Osteoblast (primary cell): ENCODE results near the gene PON3. TPM values are rescaled to one million over a fixed set of nuclear protein-coding genes. Genes with fewer than 3 reads are reported as not detected.

Source experiments
- DNase-seq: peaks from one replicate; pipeline ENCODE4 v3.0.0; 2011; ENCODE audit warnings: low spot score, mixed read lengths; ENCODE audit not compliant: insufficient read length; ENCODE audit errors: missing footprints
- H2AFZ ChIP-seq: 2 replicates; pipeline ENCODE4 v1.6.0; 2011; ENCODE audit warnings: mild to moderate bottlenecking, low read length
- H3K27ac ChIP-seq: 2 replicates; pipeline ENCODE4 v1.5.1; 2011; ENCODE audit warnings: mild to moderate bottlenecking, low read depth, low read length, moderate library complexity
- H3K27me3 ChIP-seq: 2 replicates; pipeline ENCODE4 v1.6.0; 2012; ENCODE audit warnings: mild to moderate bottlenecking, control low read depth, inconsistent platforms, low read length, moderate library complexity; ENCODE audit not compliant: insufficient read depth
- H3K36me3 ChIP-seq: 2 replicates; pipeline ENCODE4 v1.5.1; 2011; ENCODE audit warnings: mild to moderate bottlenecking, low read length, control low read depth, moderate library complexity; ENCODE audit not compliant: insufficient read depth
- H3K4me1 ChIP-seq: 2 replicates; pipeline ENCODE4 v1.5.1; 2011; ENCODE audit warnings: mild to moderate bottlenecking, low read length, control low read depth, moderate library complexity; ENCODE audit not compliant: insufficient read depth
- H3K4me2 ChIP-seq: 2 replicates; pipeline ENCODE4 v1.6.0; 2011; ENCODE audit warnings: mild to moderate bottlenecking, low read length; ENCODE audit not compliant: insufficient read depth
- H3K4me3 ChIP-seq: fragments of 200-600 bp; sonication (generic); 3 replicates; pipeline ENCODE4 v1.5.1; 2012; ENCODE audit warnings: mild to moderate bottlenecking, low read length, inconsistent platforms; ENCODE audit not compliant: insufficient read depth
- H3K79me2 ChIP-seq: 2 replicates; pipeline ENCODE4 v1.6.0; 2012; ENCODE audit warnings: mild to moderate bottlenecking, low read length, control low read depth, inconsistent platforms; ENCODE audit not compliant: insufficient read depth
- H3K9me3 ChIP-seq: 2 replicates; pipeline ENCODE4 v1.5.1; 2011; ENCODE audit warnings: low read depth, low read length, control low read depth
- H4K20me1 ChIP-seq: 2 replicates; pipeline ENCODE4 v1.6.0; 2012; ENCODE audit warnings: mild to moderate bottlenecking, low read length, control low read depth; ENCODE audit not compliant: insufficient read depth
- CTCF ChIP-seq: IDR thresholded peaks from 2 replicates; pipeline ENCODE4 v1.5.1; 2011; ENCODE audit warnings: mild to moderate bottlenecking, low read depth, low read length, moderate library complexity; ENCODE audit errors: extremely low read depth
- total RNA-seq: library from RNA; depleted of rRNA; stranded (reverse); fragments of >200 nt; gene quantifications from 2 replicates; pipeline ENCODE4 v1.2.3, GENCODE V29; 2012

Gene PON3
- total RNA-seq, 1 donor = 0.72 TPM

DNA sequence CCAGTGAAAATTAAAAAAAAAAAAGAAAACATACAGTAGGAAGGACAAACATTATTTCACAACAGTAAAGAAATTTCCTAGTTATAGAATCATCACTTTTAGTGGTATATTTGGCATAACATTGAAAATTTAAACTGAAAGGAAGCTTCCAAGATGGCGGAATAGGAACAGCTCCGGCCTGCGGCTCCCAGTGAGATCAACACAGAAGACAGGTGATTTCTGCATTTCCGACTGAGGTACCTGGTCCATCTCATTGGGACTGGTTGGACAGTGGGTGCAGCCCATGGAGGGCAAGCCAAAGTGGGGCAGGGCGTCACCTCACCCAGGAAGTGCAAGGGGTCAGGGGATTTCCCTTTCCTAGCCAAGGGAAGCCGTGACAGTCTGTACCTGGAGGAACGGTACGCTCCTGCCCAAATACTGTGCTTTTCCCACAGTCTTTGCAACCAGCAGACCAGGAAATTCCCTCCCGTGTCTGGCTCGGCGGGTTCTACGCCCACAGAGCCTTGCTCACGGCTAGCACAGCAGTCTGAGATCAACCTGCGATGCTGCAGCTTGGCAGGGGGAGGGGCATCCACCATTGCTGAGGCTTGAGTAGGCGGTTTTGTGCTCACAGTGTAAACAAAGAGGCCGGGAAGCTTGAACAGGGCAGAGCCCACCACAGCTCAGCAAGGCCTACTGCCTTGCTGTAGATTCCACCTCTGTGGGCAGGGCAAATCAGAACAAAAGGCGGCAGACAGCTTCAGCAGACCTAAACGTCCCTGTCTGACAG, 19.4 kb downstream of the PON3 start:
- H3K27me3 ChIP-seq = peaks cover 2% of the 10 kb centered on the region
- H2AFZ ChIP-seq = no peak overlapping the region
- no peak overlapping the region for H3K27ac ChIP-seq
- no peaks in the 10 kb centered on the region for H3K4me1 ChIP-seq
- H3K4me2 ChIP-seq = no peak overlapping the region
- no peak for TF ChIP-seq CTCF
- no peak overlapping the region for H3K4me3 ChIP-seq
- no peak for DNase-seq
- H3K9me3 ChIP-seq = no peaks in the 10 kb centered on the region
- H3K79me2 ChIP-seq = no peaks in the 10 kb centered on the region
- no peaks in the 10 kb centered on the region for H4K20me1 ChIP-seq
- H3K36me3 ChIP-seq = no peaks in the 10 kb centered on the region

DNA sequence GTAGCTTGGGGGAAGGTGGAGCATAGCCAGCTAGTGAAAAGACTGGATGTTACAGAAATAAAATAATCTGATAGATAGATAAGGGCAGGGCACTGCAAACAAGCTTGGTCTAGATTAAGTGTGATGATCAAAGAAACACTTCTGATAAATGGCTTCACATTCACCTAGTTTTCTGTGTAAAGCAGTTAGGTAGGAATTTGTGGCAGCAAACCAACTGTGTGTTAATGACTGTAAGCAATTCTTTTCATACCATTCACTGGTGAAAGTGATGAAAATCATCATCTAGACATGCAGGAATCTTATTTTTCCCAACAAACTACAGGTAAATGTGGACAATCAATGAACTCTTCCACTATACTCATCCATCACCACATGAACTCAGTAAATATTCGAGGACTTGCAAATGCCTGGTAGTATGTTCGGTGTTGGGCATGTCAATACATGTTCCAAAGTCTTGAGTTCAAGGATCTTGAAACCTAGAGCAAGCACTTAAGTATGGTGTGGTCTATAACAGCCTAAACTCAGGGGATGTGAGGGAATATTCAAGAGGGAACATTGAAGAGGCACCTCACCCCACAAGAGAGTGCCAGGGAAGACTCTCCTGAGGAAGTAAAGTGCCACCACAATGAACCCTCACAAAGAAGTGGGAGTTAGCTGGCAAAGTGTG, 20.5 kb downstream of the PON3 start:
- no peaks in the 10 kb centered on the region for H4K20me1 ChIP-seq
- no peak for TF ChIP-seq CTCF
- DNase-seq = no peak
- no peaks in the 10 kb centered on the region for H3K36me3 ChIP-seq
- no peak overlapping the region for H3K27ac ChIP-seq
- no peaks in the 10 kb centered on the region for H3K4me1 ChIP-seq
- no peak overlapping the region for H3K4me2 ChIP-seq
- H2AFZ ChIP-seq = no peak overlapping the region
- no peak overlapping the region for H3K4me3 ChIP-seq
- no peaks in the 10 kb centered on the region for H3K9me3 ChIP-seq
- no peaks in the 10 kb centered on the region for H3K79me2 ChIP-seq
- H3K27me3 ChIP-seq = peaks cover 2% of the 10 kb centered on the region

GRCh38 chr7:95373323-95373722, 22.9 kb downstream of the PON3 start:
- Histone ChIP-seq H3K9me3 (no peaks in the 10 kb centered on the region), H2AFZ (no peak overlapping the region), H3K4me2 (no peak overlapping the region), H3K27me3 (peaks cover 2% of the 10 kb centered on the region), H4K20me1 (no peaks in the 10 kb centered on the region), H3K4me3 (no peak overlapping the region), H3K27ac (no peak overlapping the region), H3K36me3 (no peaks in the 10 kb centered on the region), H3K79me2 (no peaks in the 10 kb centered on the region), H3K4me1 (no peaks in the 10 kb centered on the region)
- TF ChIP-seq CTCF = no peak
- no peak for DNase-seq

GRCh38 chr7:95368235-95368634, 27.9 kb downstream of the PON3 start:
- DNase-seq = no peak
- Histone ChIP-seq H3K4me2 (no peak overlapping the region), H3K27ac (no peak overlapping the region), H3K4me3 (no peak overlapping the region), H3K27me3 (peaks cover 5% of the 10 kb centered on the region), H4K20me1 (no peaks in the 10 kb centered on the region), H3K36me3 (no peaks in the 10 kb centered on the region), H2AFZ (no peak overlapping the region), H3K79me2 (no peaks in the 10 kb centered on the region), H3K4me1 (no peaks in the 10 kb centered on the region), H3K9me3 (no peaks in the 10 kb centered on the region)
- TF ChIP-seq CTCF = no peak
